Measurements from ENCODE around the gene LTBP3.
"Not testable (repeated sequence)": the region's sequence is repeated elsewhere in the genome, so short reads cannot be mapped to it uniquely, and the experiment has no call there.

LTBP3 gene

DNA sequence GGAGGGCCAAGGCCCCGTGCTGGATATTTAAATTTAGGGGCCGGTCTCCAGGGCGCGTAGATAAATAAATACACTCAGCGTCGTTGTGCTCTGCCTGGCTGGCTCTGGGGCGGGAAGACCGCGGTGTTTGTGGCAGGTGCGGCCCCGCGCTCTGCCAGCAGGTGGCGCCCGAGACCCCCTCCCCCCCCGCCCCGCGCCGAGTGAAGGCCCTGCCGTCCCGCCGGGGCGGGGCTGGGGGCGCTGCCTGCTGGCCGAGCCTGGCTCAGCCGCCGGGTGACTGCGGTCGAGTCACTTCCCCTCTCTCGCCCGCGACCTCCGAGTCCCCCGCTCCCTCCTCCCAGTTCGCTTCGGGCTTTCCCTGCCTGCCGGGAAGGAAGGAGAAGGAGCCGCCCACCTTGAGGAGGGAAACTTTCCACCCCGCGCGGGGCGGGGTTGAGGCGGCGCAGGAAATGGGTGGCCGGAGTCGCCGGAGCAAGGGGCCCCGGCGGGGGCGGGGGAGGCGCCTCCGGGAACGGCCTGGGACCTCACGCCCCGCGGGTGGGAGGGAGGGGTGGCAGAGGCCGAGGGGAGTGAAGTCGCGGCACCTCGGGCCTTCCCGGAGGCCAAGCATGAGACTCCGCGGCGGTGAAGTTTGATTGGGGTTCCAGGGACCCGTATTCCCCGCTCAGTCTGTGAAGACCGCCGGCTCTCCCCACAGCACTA is 16.1 kb upstream of the LTBP3 start:
- peak in 9 of 10 donors; percentile 57 to 94 (median 67) for DNase-seq
- intact Hi-C loops (cut with DNase I) = loop anchor here (2.0 kb wide), 1 partner anchor 41 kb away; the partner anchor contains the start of genes MAP3K11 and PCNX3

DNA sequence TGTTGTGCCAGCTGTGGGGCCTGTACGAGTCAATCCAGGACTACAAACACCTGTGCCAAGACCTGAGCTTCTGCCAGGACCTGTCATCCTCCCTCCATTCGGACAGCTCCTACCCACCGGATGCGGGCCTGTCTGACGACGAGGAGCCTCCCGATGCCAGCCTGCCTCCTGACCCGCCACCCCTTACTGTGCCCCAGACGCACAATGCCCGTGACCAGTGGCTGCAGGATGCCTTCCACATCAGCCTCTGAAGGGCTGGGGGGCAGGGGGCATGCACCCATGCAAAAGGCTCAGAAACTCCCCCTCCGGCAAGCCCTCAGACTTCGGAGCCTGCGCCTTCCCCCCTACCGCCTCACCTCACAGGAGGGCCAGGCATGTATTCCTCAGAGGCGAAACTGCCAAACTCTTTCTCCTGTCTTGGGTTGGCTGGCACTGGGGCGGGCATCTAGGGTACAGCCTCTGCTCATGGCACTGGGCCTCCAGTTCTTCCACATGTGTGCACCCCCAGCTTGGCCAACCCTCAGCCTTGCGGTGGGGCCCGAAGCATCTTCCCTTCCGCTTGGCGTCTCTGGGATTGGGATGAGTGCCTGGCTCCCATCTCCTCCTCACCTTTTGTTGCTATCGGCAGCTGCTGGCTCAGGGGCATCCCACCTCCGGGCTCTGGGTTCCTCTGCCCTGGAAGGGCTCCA is 15.4 kb upstream of the LTBP3 start:
- DNase-seq = peak in 2 of 10 donors; percentile 18 to 49
- intact Hi-C loops (cut with DNase I) = loop anchor here (2.0 kb wide), 2 partner anchors 19 to 41 kb away; partner anchors contain the start of genes MAP3K11 and PCNX3

DNA sequence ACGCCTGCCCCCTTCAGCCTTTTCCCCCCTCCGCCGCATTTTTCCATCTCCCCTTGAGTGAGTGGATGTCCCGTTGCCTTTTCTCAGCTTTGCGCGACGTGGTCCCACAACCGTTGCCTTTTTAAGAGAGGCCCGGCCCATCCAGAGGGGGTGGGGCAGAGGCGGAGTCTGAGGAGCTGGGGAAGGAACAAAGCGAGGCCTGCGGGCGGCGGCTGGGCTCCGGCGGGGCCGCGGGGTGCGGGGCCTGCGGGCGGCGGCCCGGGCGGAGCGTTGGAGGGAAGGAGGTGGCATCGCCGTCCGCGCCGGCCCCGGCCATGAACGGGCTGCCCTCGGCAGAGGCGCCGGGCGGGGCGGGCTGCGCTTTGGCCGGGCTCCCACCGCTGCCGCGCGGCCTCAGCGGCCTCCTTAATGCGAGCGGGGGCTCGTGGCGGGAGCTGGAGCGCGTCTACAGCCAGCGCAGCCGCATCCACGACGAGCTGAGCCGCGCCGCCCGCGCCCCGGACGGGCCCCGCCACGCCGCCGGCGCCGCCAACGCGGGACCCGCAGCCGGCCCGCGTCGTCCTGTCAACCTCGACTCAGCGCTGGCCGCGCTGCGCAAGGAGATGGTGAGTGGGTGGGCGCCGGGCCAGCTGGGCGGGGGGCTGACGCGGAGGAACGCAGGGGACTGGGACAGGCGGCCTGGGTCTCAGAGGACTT is 14.3 kb upstream of the LTBP3 start, which contains the start of gene FAM89B:
Gene FAM89B (plus strand): TSS at position 183 of the 696 bp plus-strand sequence. CDS start 132 bp downstream, at position 315.
- peak; percentile 83 to 99 (median 92) for DNase-seq
- intact Hi-C loops (cut with DNase I) = loop anchor here (2.0 kb wide), 1 partner anchor 20 kb away; no protein-coding TSS in a partner anchor

DNA sequence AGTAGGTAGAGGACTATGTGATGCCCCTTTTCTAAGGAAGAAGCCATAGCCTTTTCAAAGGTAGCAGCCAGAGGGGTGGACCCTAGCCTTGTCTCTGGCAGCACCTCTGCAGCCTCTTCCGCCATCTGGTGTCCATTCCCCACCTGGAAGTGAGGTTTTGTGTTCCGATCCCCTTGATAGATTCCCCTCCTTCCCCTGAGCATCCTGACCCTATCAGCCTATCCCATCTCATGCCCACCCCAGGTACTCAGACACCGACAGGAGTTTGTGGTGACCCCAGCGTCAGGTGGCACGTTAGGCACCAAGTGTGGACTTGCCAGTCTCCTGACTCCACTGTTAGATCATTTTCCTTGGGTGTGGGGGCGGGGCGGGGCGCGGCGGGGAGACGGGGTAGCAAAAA is 13.8 kb upstream of the LTBP3 start:
- intact Hi-C loops (cut with DNase I) = loop anchor here (2.0 kb wide), 1 partner anchor 21 kb away; no protein-coding TSS in a partner anchor
- no peak for DNase-seq

DNA sequence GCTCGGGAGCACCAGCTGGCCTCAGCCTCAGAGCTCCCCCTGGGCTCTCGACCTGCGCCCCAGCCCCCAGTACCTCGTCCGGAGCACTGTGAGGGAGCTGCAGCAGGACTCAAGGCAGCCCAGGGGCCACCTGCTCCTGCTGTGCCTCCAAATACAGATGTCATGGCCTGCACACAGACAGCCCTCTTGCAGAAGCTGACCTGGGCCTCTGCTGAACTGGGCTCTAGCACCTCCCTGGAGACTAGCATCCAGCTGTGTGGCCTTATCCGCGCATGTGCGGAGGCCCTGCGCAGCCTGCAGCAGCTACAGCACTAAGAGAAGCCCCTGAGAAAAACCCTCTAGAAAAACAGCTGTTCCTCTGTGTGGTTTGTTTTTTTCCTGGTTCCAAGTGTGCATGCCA is 13.3 kb upstream of the LTBP3 start:
- no peak for DNase-seq
- intact Hi-C loops (cut with DNase I) = no loop called here

DNA sequence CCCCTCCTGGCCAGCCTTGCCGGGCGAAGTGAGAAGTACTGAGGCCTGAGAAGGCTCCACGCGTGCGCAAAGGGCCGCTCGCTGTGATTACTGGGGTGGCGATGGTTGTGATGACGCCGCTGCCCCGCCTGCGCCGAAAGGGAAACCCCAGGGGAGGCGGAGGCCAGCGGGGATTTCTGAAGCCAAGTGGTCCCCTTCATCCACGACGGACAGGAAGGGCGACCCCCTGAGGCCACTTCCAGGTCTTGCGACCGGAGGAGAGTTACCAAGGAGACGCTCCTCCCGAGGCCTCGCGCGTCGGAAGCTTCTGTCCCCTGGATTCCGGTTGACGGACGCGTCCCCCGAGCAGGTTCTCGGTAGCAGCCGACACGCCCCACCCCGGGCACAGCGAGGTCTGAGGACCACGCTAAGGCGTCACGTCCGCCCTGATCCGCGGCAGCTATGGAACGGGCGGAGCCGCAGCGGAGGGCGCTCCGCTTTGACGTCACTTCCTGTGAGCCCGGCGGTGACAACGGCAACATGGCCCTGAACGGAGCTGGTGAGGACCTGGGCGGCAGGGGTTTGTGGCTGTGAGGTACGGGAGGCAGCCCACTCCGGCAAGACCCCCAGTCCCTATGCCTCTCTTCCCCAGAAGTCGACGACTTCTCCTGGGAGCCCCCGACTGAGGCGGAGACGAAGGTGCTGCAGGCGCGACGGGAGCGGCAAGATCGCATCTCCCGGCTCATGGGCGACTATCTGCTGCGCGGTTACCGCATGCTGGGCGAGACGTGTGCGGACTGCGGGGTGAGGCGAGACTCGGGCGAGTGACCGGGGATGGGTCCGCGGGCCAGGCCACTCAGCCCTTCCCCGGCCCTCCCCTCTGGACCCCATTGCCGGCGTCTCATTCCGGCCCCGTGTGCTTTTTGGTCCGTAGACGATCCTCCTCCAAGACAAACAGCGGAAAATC is 12.1 kb upstream of the LTBP3 start, which contains the start of gene ZNRD2:
Gene ZNRD2 (plus strand): TSS at position 505 of the 946 bp plus-strand sequence. CDS start 15 bp downstream, at position 520.
- intact Hi-C loops (cut with DNase I) = loop anchor here (1.0 kb wide), 2 partner anchors 12 to 30 kb away; partner anchors contain the start of gene LTBP3
- peak; percentile 98 to 100 (median 99) for DNase-seq

DNA sequence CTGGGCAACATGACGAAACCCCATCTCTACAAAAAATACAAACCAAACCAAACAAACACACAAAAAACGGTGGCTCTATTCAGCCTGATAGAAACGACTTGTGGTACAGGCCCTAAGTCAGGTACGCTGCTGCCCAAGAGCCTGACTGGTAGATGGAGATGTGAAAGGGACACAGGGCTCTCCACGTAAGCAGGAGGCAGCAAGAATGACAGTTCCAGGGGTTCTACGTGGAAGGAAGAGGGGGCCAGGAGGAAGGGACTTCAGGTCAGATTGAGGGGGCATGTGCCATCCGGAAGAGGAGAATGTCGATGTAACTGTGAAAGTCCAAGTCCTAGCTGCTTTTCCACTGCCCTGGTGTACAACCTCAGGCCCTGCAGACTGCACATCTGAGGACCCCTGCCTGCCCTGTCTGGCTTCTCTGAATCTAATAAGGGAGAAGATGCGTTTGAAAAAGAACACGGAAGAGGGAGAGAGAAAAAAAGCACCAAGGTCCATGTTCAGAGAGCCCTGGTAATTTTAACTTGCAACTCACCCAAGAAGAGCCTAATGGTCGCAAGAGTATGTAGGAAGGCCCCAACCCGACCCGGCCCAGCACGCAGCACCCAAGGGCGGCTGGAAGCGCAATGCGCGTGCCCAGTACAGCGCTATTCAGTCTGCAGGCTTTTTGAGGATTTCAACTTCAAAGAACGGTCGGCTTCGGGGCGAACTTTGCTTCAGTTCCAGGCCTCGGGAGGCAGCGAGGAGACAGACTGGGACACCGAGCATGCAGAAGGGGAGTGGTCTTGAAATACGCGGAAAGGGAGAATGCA is 11.2 kb upstream of the LTBP3 start:
- intact Hi-C loops (cut with DNase I) = no loop called here
- peak in 1 of 10 donors; percentile 58 for DNase-seq

DNA sequence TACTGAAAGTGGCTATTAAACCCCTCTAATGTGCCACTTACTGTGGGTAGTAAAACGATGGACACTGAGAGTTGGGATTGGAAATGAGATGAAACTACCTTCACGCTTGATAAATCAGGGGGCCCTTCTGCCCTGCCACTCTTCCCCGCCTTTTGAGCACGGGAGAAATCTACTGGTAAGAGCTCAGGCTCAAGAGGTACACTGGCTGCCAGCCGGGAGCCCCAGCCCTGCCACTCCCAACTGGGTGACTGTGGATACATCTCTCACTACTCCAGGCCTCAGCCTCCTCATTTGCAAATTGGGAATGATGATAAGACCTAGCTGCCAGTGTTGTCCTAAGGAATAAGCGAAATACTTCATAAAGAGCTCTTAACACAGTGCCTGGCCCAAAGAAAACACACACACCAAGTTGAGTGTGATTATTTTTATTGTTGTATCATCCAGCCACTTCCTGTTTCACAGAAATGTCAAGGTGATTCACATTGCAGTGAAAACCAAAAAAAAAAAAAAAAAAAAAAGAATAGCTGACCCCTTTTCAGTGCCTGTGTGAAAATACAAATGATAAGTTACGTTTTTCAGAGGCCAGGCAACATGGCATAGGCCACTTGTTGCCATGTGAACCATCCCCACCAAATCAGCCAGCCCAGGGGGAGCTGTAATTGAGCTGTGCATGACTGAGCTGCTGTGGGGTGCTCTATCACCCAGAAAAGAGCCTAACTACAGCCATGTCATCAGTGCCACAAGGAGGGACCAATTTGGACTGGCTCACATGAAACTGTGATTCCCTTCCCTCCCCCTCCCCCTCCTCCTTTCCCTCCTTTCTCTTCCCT is 7.7 kb upstream of the LTBP3 start:
- no peak for DNase-seq
- intact Hi-C loops (cut with DNase I) = no loop called here

DNA sequence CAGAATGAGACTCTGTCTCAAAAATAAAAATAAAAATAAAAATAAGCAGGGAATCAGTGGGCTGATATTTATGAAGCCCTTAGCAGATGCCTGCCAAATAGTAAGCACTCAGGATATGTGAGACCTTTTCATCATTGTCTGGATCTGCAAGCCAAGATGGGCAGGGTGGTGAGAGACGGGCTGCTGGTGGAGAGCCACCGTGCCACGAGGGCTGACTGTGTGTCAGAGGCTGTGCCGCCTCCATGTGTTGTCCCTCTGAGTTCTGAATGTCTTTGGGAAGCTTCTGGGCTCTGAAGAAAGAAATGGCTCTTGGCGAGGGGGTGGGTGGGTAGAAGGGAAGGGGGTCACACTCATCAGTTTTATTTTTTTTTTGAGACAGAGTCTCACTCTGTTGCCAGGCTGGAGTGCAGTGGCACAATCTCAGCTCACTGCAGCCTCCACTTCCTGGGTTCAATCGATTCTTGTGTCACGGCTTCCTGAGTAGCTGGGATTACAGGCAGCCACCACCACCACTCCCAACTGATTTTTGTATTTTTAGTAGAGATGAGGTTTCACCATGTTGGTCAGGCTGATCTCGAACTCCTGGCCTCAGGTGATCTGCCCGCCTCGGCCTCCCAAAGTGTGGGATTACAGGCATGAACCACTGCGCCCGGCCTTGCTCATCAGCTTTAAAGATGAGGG is 6.9 kb upstream of the LTBP3 start:
- intact Hi-C loops (cut with DNase I); DNase-seq: not testable (repeated sequence)

DNA sequence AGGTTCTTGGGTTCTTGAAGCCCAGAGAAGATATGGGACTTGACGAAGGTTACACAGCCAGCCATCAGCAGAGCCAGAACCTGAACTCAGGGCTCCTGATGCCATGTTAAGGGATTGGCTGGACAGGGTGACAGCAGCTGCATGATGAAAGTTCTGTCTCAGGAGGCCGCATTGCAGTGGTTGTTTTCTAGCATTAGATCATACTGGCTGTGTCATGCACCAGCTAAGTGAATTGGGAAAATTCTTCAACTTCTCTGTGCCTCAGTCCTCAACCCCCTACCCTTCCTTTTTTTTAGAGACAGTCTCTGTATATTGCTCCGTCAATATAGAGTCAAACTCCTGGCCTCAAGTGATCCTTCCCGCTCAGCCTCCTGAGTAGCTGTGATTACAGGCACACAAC is 5.4 kb upstream of the LTBP3 start:
- no peak for DNase-seq
- intact Hi-C loops (cut with DNase I) = no loop called here

DNA sequence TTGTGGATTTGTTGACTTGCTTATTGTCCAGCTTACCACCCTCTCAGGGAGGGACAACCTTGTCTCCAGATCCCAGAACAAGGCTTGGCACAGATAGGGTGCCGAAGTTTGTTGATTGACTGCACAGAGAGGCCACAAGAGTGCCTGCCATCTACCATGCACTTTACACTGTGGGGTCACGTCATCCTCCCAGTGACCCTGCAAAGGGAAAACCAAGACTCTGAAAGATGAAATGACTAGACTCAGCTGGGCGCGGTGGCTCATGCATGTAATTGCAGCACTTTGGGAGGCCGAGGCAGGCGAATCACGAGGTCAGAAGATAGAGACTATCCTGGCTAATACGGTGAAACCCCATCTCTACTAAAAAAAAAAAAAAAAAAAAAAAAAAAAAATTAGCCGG is 4.6 kb upstream of the LTBP3 start:
- intact Hi-C loops (cut with DNase I) = no loop called here
- no peak for DNase-seq

DNA sequence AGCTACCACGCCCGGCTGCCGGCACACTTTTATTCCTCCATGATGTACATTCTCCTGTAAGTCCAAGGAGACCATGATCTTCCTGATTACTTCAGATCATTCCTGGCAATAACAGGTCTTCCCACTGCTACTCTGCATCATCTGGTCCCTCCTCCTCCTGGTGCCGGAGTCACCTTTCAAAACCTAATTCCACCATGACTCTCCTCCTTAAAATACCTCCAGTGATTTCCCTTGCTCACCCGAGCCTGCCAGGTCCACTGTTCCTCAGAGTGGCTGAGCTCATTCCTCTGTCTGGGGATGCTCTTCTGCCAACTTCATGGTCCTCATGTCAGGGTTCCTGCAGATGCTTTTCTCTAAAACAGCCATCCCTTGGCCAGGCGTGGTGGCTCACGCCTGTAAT is 3.9 kb upstream of the LTBP3 start:
- DNase-seq = no peak
- intact Hi-C loops (cut with DNase I) = no loop called here

DNA sequence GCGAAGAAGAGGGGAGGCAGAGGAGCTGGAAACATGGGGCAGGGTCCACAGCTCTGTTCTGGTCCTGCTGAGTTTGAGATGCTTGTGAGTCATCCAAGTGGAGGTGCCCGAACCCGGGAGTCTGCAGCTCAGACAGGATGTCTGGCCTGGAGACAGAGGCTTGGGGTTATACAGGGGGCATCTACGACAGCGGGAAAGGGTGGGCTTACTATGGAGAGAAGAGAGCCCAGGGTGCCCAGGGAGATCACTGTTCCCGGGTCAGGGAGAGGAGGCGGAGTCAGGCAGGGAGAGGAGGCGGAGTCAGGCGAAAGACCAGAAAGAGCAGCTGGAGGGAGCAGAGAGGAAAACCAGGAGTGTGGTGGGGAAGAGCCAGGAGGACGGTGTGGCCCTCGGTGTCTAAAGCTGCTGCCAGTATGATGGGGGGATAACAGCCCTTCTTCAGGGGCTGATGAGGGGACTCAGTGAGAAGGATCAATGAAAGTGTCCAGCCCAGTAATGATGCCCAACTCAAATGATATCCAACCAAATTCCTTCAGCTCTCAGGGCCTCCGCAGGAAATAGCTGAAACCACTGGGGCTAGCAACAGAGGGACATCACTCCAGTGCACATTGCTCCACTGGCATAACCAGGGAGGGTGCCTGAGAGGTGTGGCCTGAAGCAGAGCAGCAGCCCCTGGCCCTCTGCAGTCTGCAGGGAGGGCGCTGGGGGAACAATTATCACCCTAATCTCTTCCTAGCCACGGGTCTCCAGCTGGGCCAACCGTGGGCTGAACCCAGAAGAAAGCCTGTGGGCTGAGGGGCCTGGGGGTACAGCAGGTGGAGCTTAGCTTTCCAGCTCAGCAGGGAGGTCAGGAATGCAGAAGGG is 2.6 kb upstream of the LTBP3 start:
- intact Hi-C loops (cut with DNase I) = no loop called here
- DNase-seq = peak in 4 of 10 donors; percentile 55 to 94 (median 70)

DNA sequence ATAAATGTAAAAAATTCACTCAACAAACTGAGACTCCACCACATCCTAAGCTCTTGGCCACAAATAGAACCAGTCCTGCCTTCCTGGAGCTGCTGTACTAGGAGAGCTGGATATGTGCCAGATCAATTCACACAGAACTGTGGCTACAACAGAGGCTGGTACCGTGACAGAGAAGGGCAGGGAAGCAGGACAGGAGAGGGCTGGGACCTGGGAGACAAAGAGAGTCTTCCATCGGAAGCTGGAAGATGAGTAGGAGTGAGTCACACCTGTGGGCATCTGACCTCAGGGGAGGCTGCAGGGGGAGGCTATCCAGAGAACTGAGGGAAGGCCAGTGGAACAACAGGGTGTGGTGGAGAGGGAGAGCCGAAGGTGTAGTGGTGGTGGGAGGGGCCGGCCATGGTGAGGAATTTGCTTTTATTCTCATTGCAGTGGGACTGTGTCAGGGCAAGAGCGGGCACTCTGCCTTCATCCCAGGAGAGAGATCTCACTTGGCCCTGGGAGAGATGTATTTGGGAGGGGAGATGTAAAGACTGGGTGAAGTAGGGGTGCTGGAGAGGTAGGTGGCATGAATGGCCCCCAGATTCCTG is 1.9 kb upstream of the LTBP3 start:
- DNase-seq = no peak
- intact Hi-C loops (cut with DNase I) = no loop called here

DNA sequence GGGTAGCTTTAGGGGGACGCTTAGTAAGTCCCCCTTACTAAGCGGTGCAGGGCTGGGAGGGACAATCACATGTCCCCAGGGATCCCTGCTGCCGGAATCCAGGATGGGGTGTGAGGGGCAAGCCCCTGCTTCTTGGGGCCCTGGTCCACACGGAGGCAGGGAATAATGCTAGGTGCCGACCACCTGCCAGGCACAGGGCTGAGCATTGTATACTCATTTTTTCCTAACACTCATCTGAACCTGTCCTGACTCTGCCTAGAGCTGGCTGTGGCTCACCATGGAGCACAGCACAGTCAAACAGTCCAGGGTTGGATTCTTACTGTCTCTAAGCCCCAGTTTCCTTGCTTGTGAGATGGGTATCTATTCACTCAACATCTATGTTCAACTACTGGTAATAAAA is 1.4 kb upstream of the LTBP3 start:
- intact Hi-C loops (cut with DNase I) = no loop called here
- no peak for DNase-seq

DNA sequence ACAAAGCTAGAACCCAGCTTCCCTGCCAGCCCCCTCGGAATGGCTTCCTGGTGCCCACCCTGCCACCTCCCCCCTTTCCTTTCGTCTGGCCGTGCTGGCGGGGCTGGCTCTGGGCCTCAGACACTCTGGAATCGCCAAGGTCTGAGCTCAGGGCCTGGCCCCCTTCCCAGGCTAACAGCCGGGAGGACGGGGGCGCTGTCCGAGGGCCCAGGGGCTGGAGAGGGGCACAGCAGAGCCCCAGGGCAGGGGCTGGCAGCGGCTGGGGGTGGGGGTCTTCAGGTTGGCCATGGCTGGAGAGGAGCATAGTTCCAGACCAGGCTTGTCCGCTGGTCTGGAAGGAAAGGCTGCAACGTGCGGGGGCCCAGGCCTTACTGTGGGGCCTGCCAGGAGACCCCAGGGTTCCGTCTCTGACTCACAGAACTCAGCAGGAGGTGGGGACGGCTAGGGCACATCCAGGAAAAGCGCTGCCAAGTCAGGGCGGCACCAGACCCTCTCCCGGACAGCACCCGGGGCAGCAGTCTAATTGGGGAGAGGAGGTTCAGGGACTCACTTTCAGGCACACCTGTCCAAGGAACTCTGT is 861 bp upstream of the LTBP3 start:
- DNase-seq = peak in 8 of 10 donors; percentile 53 to 94 (median 72)
- intact Hi-C loops (cut with DNase I) = loop anchor here (1.0 kb wide), 1 partner anchor 11 kb away; the partner anchor contains the start of gene ZNRD2
